HG03060 (cell line): ENCODE results near the gene PLCXD1.
"Not testable (repeated sequence)": the region's sequence is repeated elsewhere in the genome, so short reads cannot be mapped to it uniquely, and the experiment has no call there.

ENCODE experiments used
- ATAC-seq: cut with Tn5 transposase; IDR thresholded peaks from one replicate; pipeline ENCODE4 v1.9.1; 2021; ENCODE audit warnings: low read depth, moderate number of reproducible peaks; ENCODE audit not compliant: unreplicated experiment

The PLCXD1 gene

GRCh38 chrX:348461-349117 is 67.4 kb downstream of the PLCXD1 start:
- ATAC-seq: no peak

- ATAC-seq: no peak
Measured at GRCh38 chrX:349196-349595, 68.0 kb downstream of the PLCXD1 start.

GRCh38 chrX:349702-350101 is 68.5 kb downstream of the PLCXD1 start:
- ATAC-seq: no peak

- ATAC-seq: no peak
Measured at GRCh38 chrX:350148-350533, 69.0 kb downstream of the PLCXD1 start.

GRCh38 chrX:350534-351323 is 69.5 kb downstream of the PLCXD1 start:
- no peak for ATAC-seq

GRCh38 chrX:351324-351641 is 70.1 kb downstream of the PLCXD1 start:
- not testable (repeated sequence) for ATAC-seq

GRCh38 chrX:351736-352135 is 70.6 kb downstream of the PLCXD1 start:
- ATAC-seq: no peak

- no peak for ATAC-seq
Measured at GRCh38 chrX:352181-352580, 71.0 kb downstream of the PLCXD1 start.

- ATAC-seq: no peak
Measured at GRCh38 chrX:352582-353314, 71.6 kb downstream of the PLCXD1 start.
